Astrocyte of the spinal cord (primary cell): Measurements from ENCODE around the gene HDLBP.

Experiments
- DNase-seq: peaks from one replicate; pipeline ENCODE4 v3.0.0; 2011; ENCODE audit warnings: low read depth, low spot score
- H3K4me3 ChIP-seq: 2 replicates; pipeline ENCODE4 v1.5.1; 2011; ENCODE audit warnings: low read depth, mild to moderate bottlenecking, low read length, moderate library complexity
- in situ Hi-C: cut with HindIII; loops from 2 replicates; pipeline ENCODE4 v1.10.0; 2017; ENCODE audit warnings: low sequenced_read_pairs
- TF ChIP-seq, protein P1 (sequence below): IDR thresholded peaks from 2 replicates; pipeline ENCODE4 v1.5.1; 2012; ENCODE audit warnings: low read depth, mild to moderate bottlenecking, low read length, inconsistent platforms

The HDLBP gene

DNA sequence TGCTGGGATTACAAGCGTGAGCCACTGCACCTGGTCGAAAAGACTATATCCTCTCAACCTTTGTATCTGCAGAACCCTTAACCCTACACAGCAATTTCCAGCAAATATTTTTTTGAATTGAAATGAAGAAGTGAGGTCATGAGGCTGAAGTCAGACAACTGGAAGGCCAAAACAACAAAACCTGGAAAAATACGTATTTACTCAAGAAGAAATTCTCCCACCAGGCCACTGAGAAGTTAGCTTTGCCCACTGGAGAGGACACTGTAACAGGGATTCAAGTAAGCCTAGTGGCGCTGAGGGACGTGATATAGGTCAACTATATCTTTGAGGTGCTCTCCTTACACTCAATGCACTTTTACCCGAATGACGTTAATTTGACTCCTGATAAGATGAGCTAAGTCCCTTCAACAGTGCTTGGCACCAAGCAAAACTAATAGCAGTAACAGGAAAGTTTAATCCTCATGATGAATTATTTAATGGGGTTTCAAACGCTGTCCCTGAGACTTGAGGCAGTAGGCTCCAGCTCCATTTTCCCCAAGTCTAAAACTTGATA lies 1.9 kb downstream of the HDLBP start:
- peak overlapping the region; percentile 90 for H3K4me3 ChIP-seq
- in situ Hi-C loops: no loop called here
- DNase-seq: no peak
- TF ChIP-seq, protein P1, sequence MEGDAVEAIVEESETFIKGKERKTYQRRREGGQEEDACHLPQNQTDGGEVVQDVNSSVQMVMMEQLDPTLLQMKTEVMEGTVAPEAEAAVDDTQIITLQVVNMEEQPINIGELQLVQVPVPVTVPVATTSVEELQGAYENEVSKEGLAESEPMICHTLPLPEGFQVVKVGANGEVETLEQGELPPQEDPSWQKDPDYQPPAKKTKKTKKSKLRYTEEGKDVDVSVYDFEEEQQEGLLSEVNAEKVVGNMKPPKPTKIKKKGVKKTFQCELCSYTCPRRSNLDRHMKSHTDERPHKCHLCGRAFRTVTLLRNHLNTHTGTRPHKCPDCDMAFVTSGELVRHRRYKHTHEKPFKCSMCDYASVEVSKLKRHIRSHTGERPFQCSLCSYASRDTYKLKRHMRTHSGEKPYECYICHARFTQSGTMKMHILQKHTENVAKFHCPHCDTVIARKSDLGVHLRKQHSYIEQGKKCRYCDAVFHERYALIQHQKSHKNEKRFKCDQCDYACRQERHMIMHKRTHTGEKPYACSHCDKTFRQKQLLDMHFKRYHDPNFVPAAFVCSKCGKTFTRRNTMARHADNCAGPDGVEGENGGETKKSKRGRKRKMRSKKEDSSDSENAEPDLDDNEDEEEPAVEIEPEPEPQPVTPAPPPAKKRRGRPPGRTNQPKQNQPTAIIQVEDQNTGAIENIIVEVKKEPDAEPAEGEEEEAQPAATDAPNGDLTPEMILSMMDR: no peak

DNA sequence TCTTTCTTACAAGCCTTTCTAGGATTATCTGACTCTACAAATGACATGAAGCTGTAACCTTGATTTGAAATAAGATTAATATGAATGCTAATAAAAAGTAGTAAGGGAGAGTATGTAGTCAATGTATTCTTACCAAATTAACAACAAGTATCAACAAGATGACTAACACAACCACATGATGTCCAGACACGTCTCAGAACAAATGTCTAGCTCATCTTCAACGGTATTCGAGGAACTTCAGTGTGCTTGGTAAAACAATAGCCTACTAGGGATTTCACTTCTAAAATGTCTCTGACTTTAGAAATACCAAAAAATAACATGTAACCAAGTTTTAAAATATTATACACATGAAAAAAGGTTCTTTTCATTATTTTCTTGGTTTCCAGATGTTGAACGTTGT lies 3.4 kb downstream of the HDLBP start:
- H3K4me3 ChIP-seq: no peak overlapping the region
- in situ Hi-C loops: no loop called here
- peak; percentile 47 for DNase-seq
- TF ChIP-seq, protein P1: no peak

DNA sequence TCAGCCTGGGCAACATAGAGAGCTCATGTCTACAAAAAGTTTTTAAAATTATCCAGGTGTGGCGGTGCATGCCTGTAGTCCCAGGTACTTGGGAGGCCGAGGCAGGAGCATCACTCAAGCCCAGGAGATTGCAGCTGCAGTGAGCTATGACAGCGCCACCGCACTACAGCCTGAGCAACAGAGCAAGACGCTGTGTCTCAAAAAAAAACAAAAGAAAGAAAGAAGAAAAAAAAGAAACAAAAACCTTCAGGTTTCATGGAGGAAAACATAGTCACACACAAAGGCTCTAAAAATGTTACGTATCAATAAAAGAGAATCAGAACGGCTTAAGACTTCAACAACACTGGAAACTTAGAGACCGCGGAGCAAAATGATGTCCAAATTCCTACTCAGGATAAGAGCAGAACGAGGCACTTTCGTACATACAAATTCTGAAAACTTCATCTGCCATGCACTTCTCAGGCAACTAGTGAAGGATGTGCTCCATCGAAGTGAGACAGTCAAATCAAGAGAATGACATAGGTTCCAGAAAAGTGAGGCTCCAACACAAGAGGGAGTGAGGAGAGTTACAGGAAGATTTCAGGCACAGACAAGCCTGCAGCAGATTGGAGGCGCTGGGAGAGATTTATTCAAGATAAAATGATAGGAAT lies 4.4 kb downstream of the HDLBP start:
- TF ChIP-seq, protein P1: no peak
- no peak for DNase-seq
- in situ Hi-C loops: no loop called here
- H3K4me3 ChIP-seq: no peak overlapping the region

DNA sequence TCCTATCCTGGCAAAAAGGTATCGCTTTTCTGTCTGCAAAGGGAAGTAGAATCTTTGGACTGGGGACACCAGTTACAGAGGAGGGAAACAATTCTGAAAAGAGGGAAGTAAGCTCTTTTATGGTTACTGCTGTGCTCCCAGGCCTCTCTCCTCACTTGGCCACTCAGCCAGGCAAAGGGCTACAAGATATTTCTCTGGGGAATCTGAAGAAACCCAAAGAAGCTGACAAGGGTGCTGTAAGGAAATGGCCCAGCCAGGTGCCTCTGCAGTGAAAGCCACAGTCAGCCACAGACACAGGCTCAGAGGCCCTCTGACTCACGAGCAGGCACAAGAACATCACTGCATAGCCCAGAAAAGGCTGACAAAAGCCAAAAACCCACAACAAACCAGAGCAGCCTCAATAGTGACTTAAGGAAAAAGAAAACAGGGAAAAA lies 5.8 kb downstream of the HDLBP start:
- in situ Hi-C loops: no loop called here
- TF ChIP-seq, protein P1: no peak
- H3K4me3 ChIP-seq: no peak overlapping the region
- peak; percentile 66 for DNase-seq

DNA sequence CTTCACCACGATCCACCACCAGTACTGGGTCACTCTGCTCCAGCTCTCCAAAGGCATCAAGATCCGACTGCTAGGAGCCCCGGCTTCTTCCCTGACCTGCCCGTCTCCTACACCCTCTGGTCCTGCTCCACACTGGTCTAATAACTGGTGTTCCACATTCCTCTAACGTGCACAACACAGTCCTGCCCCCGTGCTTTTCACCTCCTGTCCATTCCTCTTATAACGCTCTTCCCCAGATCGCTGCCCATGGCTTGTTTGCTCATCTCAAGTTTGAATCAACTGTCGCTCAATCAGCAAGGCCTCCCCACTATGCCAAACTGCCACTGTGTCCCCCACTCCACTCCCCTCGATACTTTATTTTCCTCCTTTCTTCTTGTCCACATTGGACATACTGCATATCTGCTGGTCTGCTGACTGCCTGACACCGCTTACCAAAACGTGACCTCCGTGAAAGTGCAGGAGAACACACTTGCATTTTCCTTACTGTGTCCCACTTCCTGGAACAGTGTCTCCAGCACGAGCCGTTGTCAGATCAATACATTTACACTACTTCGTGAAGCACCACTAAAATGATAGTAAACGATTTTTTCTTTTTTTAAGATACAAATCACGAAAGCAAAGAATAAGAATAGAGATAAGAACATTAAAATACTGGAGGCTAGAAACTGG lies 6.5 kb downstream of the HDLBP start:
- in situ Hi-C loops: no loop called here
- no peak for DNase-seq
- TF ChIP-seq, protein P1: no peak
- H3K4me3 ChIP-seq: no peak overlapping the region

DNA sequence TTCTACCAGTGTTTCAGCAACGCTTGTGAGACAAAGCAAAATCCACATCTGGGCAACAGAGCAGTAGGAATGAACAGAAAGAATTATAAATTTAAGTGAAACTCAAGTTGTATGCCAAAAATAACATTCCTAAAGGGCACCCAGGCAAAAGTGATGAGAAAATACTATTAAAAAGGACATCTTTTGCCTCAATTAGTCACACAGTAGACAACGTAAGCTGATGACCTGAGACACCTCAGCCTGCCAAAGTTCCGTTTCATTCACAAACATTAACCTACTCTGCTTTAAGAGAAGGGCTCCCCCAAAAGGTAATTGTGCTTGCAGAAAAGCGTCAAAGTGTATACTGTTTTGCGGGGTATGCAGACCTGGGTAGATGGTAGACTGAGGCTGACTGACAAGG lies 7.2 kb downstream of the HDLBP start:
- in situ Hi-C loops: no loop called here
- peak; percentile 36 for DNase-seq
- TF ChIP-seq, protein P1: no peak
- no peak overlapping the region for H3K4me3 ChIP-seq
